ENCODE data around the gene KCNK7. TPM values are rescaled to one million over a fixed set of nuclear protein-coding genes. Genes with fewer than 3 reads are reported as not detected.

Gene KCNK7
- total RNA-seq, 1 donor from 2014 or later = 0.84 TPM

DNA sequence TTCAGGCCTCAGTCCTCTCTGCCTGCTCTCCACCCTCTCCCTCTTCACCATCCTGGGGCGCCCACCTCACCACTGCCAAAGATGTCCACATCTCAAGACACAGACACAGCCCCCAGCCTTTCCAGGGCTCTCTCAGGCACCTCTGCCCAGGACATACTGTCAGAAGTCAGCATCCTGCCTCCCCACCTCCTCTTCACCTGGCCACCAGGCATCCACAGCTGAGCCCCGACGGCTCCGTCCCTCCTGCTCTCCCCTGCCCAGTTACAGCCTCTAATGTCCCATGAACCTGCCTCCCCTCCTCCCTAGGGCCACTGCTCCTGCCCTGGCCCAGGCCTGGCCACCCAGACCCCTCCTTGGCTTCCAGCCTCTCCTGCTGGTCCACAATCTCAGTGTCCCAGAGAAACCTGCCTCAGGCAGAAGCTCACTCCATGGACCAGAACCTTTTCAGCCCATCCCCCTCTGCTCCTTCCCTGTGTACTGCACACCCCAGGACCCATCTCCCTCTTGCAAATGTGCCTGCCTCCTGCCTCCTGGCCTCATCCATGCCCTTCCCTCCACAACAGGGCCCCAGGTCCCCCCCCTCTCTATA lies 40.7 kb downstream of the KCNK7 start:
- Histone ChIP-seq H3K4me3 (ENCODE audit: insufficient read depth, low read depth, low read length) (no peak overlapping the region), H3K4me2 (ENCODE audit: low read length) (peak overlapping the region; percentile 94), H3K27me3 (ENCODE audit: insufficient read depth, low read length) (no peaks in the 10 kb centered on the region), H3K9me3 (ENCODE audit: insufficient read depth, low read depth, low read length) (no peaks in the 10 kb centered on the region), H4K20me1 (ENCODE audit: insufficient read depth, low read length) (peaks cover 51% of the 10 kb centered on the region), H3K4me1 (ENCODE audit: insufficient read depth, low read length) (peaks cover 53% of the 10 kb centered on the region), H3K27ac (ENCODE audit: low read depth, low read length) (no peak overlapping the region), H3K9ac (ENCODE audit: low read length) (peak overlapping the region; percentile 32), H3K79me2 (ENCODE audit: insufficient read depth, low read length) (peaks cover 37% of the 10 kb centered on the region), H2AFZ (ENCODE audit: low read depth, low read length) (no peak overlapping the region), H3K36me3 (ENCODE audit: insufficient read depth, low read length) (peaks cover 10% of the 10 kb centered on the region)
- Mint-ChIP-seq H3K9me3 (ENCODE audit: unreplicated experiment) (peaks cover 3% of the 10 kb centered on the region), H3K4me3 (ENCODE audit: unreplicated experiment) (peak overlapping the region; percentile 54), H3K4me1 (ENCODE audit: low read depth, unreplicated experiment) (peaks cover 22% of the 10 kb centered on the region), H3K27ac (ENCODE audit: unreplicated experiment) (no peak overlapping the region), H3K27me3 (ENCODE audit: low read depth, unreplicated experiment) (peaks cover 21% of the 10 kb centered on the region), H3K36me3 (ENCODE audit: low read depth, unreplicated experiment) (peaks cover 10% of the 10 kb centered on the region)
- no peak for FAIRE-seq
- TF ChIP-seq EZH2 (IDR thresholded peaks at IDR 0.05; ENCODE audit: insufficient read depth, low read length) (no peak), CTCF (IDR thresholded peaks at IDR 0.05; ENCODE audit: insufficient read depth, low read depth, low read length) (no peak)
- DNase-seq (ENCODE audit: low read depth) = no peak

GRCh38 chr11:65554057-65554818 lies 41.4 kb downstream of the KCNK7 start:
- H3K27me3 ChIP-seq (ENCODE audit: insufficient read depth, low read length) = no peaks in the 10 kb centered on the region
- H3K4me2 ChIP-seq (ENCODE audit: low read length) = peak overlapping the region; percentile 94
- H3K79me2 ChIP-seq (ENCODE audit: insufficient read depth, low read length) = peaks cover 37% of the 10 kb centered on the region
- H3K9ac ChIP-seq (ENCODE audit: low read length) = peak overlapping the region; percentile 32
- H3K36me3 ChIP-seq (ENCODE audit: insufficient read depth, low read length) = peaks cover 11% of the 10 kb centered on the region
- no peak overlapping the region for H2AFZ ChIP-seq (ENCODE audit: low read depth, low read length)
- H3K4me3 ChIP-seq (ENCODE audit: insufficient read depth, low read depth, low read length) = no peak overlapping the region
- H3K27ac ChIP-seq (ENCODE audit: low read depth, low read length) = no peak overlapping the region
- TF ChIP-seq CTCF (IDR thresholded peaks at IDR 0.05; ENCODE audit: insufficient read depth, low read depth, low read length) (no peak), EZH2 (IDR thresholded peaks at IDR 0.05; ENCODE audit: insufficient read depth, low read length) (no peak)
- peaks cover 3% of the 10 kb centered on the region for H3K9me3 Mint-ChIP-seq (ENCODE audit: unreplicated experiment)
- no peak overlapping the region for H3K4me3 Mint-ChIP-seq (ENCODE audit: unreplicated experiment)
- peaks cover 55% of the 10 kb centered on the region for H4K20me1 ChIP-seq (ENCODE audit: insufficient read depth, low read length)
- FAIRE-seq = no peak
- peaks cover 22% of the 10 kb centered on the region for H3K27me3 Mint-ChIP-seq (ENCODE audit: low read depth, unreplicated experiment)
- no peak for DNase-seq (ENCODE audit: low read depth)
- peaks cover 10% of the 10 kb centered on the region for H3K36me3 Mint-ChIP-seq (ENCODE audit: low read depth, unreplicated experiment)
- H3K4me1 Mint-ChIP-seq (ENCODE audit: low read depth, unreplicated experiment) = peaks cover 19% of the 10 kb centered on the region
- H3K4me1 ChIP-seq (ENCODE audit: insufficient read depth, low read length) = peaks cover 46% of the 10 kb centered on the region
- no peak overlapping the region for H3K27ac Mint-ChIP-seq (ENCODE audit: unreplicated experiment)
- no peaks in the 10 kb centered on the region for H3K9me3 ChIP-seq (ENCODE audit: insufficient read depth, low read depth, low read length)

Data from astrocyte (in vitro differentiated cells and primary cell).